NCI-H1092 treated with DMSO at 0.1 percent for 48 hours (cell line): ENCODE data around the gene MMP15.
"Not testable (repeated sequence)": the region's sequence is repeated elsewhere in the genome, so short reads cannot be mapped to it uniquely, and the experiment has no call there.

Experiments used
- DNase-seq: peaks from one replicate; lab custom pipeline; 2025; lab: John Stamatoyannopoulos, UW

The MMP15 gene

DNA sequence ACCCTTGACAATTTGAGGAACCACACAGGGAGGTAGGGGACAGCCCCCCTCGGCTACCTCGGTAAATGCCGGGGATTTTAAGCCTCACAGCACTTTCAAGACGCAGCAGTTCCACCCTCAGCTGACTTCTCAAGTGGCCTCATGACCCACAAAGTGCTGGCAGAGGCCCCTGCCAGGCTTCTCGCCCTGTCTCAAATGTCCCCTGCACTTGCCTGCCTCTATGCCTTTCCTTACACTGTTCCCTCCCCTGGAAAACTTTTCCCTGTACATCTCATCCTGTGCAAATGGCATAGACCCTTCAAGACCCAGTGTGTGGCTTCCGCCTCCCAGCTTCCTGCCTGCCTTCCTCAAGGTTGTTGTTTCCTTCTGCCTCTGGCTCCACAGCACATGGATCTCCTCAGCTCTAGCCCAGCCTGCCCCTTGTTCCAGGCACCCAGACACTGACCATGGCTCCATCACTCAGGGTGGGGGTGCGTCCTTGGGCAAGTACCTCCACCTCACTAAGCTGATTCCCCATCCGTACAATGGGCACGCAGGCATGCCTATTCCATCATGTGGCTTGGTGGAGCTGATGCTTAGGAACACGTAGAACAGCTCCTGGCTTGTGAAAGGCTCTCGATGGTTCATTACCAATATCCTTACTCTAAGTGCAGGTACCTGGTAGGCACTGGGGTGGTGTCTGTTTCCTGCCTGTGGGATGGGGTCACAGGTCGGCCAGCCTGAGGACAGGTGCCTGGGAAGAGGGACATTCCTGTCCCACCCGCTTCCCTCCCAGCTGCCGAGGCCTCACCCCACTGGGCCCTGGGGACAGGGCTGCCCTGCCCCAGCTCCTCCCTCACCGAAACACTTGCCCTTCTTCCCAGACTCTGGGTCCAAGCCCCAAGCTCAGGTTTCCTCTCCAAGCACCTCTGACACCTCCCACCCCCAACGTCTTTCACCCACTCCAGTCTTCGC, 24.0 kb downstream of the MMP15 start:
- no peak for DNase-seq

GRCh38 chr16:58051296-58051695, 25.7 kb downstream of the MMP15 start:
- no peak for DNase-seq

DNA sequence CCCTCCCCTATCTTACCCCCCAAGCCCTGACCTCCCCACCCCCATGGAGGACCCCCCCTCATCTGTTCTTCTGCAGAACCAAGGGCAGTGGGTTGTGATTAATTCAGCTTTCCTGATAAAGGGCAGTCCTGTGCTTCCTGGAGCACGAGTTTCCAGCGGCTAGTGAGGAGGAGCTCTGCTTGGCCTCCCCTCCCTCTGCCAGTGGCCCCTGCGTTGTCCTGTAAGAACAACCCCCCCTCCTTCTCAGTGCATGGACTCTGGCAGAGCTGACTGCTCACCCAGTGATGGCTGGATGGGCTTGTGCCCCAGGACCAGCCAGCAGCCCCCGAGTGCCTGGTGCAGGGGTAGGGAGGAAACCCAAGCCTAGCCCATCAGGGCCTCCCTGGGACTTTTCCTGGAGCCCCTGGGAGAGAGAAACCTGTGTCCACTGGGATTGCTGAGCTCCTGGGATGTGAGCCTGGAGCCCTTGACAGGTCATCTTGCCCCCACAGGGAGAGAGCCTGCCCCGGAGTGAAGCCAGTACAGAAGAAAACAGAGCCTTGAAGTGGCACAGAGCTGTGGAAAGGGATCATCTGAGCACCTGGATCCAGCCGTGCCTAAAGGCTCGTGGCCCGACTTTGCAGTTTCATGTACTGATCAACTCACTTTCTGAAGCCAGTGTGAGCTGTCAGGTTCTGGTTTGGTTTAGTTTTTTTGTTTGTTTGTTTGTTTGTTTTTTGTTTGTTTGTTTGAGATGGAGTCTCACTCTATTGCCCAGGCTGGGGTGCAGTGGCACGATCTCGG, 26.5 kb downstream of the MMP15 start:
- DNase-seq = no peak

- no peak for DNase-seq
These were observed 28.1 kb downstream of the MMP15 start for GRCh38 chr16:58053682-58054005.

- no peak for DNase-seq
These were observed 28.7 kb downstream of the MMP15 start for GRCh38 chr16:58054289-58054688.

DNA sequence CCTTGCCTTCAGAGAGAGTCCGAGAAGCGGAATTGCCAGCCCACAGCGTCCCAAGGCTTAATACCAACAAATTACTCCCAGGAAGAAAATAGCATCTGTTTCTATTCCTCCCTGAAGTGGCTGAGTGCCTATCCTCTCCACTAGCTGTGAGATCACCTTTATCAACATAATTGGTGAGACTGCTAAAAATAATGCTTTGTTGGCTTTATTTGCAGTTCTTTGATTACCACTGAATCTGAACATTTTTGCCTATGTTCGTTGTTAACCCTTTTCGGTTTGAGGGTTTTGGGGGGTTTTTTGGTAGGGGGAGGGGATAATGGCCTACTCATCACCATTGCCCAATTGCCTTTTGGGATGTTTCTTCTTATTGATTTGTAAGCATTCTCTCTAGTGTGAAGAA, 31.0 kb downstream of the MMP15 start:
- DNase-seq = no peak

GRCh38 chr16:58057121-58057520, 31.6 kb downstream of the MMP15 start:
- DNase-seq = no peak

GRCh38 chr16:58057784-58058183, 32.2 kb downstream of the MMP15 start:
- no peak for DNase-seq

DNA sequence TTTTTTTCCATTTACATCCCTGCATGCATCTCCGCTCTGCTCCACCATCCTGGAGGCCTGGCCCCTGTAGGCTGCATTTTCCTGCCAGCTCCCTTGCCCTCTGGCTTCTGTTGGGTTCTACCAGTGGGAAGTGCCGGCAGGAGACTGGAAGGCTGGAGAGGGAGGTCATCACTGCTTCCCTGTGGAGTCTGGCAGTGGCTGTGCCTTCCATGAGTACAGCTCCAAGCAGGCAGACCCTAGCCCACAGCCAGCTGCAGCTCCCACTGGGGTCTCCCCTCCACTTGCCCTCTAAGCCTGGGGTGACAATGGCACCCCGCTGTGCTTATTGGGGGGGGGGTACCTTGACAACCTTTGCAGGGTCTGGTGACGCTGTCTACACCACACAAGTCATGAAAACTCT, 37.3 kb downstream of the MMP15 start:
- DNase-seq = no peak

GRCh38 chr16:58063377-58064076, 38.0 kb downstream of the MMP15 start:
- no peak for DNase-seq

- no peak for DNase-seq
These were observed 45.0 kb downstream of the MMP15 start for GRCh38 chr16:58070585-58070984.

- not testable (repeated sequence) for DNase-seq
These were observed 46.6 kb downstream of the MMP15 start for GRCh38 chr16:58072134-58072533.

- DNase-seq = not testable (repeated sequence)
These were observed 47.5 kb downstream of the MMP15 start for GRCh38 chr16:58073086-58073485.

DNA sequence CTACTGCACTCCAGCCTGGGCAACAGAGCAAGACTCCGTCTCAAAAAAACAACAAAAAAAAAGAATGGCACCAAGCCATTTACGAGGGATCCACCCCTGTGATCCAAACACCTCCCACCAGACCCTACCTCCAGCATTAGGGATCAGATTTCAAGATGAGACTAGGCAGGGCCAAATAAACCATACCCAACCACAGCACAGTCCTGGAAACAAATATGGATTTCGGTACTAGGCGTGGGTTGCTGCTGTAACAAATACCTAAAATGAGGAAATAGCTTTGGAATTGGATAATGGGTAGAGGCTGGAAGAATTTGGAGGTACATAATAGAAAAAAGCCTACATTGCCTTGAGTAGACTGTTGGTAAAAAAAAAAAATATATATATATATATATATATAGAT, 49.1 kb downstream of the MMP15 start:
- DNase-seq = no peak

DNA sequence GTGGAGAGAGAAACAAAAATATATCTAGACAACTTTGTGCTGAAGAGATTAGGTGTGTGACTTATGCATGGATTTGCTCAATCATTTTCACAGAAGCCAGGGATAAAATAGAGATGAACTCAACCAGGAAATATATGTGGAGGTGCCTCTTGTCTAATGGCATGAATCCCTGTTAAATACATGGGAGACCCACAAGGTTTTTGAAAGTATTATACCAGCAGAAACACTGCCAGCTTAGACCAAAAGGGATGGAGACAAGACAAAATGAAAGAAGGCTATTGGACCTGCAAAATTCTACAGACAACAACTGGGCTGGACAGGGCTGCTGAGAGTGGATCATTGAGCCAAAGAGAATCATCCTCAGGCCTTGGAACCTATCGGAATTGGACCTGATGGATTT, 51.0 kb downstream of the MMP15 start:
- DNase-seq = no peak

GRCh38 chr16:58077796-58078195, 52.2 kb downstream of the MMP15 start:
- DNase-seq = no peak

DNA sequence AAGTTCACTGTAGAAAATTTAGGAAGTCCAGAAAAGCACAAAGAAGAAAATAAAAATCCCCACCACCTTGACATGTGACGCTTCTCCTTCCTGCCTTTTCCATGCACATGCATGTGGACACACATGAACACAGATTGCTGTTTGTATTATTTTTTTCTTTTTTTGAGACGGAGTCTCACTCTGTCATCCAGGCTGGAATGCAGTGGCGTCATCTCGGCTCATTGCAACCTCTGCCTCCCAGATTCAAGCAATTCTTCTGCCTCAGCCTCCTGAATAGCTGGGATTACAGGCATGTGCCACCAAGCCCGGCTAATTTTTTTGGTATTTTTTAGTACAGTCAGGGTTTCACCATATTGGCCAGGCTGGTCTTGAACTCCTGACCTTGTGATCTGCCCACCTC, 55.1 kb downstream of the MMP15 start:
- not testable (repeated sequence) for DNase-seq

DNA sequence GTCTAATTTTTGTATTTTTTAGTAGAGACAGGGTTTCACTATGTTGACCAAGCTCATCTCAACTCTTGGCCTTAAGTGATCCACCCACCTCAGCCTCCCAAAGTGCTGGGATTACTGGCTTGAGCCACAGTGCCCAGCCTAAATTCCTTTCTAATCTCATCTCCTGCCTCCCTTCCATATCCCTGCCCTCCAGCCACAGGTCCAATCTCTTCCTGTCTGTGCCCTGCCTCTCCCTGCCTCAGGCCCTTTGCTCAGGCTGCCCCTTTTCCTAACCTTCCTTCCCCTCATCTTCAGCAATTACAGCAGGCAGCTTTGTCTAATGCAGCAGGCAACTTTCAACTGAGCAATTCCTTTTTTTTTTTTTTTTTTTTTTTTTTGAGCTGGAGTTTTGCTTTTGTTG, 56.8 kb downstream of the MMP15 start:
- no peak for DNase-seq

GRCh38 chr16:58084635-58085034, 59.1 kb downstream of the MMP15 start:
- no peak for DNase-seq

DNA sequence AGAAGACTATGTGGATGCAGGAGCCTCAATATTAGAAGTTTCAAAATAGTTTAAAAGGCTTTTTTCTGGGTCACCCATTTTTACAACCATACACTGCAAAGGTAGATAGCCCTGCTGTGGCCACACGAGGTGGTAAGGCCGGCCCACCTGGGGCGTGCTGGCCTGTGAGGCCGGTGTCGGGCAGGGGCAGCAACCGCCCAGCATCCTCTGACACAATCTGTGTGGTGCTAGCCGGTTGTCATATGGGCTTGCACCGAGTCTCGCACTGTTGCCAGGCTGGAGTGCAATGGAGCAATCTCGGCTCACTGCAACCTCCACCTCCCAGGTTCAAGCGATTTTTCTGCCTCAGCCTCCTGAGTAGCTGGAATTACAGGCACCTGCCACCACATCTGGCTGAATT, 59.6 kb downstream of the MMP15 start:
- no peak for DNase-seq

- DNase-seq = no peak
These were observed 60.2 kb downstream of the MMP15 start for GRCh38 chr16:58085584-58086251.
